Measurements from ENCODE around the gene CES3.

CES3 gene

DNA sequence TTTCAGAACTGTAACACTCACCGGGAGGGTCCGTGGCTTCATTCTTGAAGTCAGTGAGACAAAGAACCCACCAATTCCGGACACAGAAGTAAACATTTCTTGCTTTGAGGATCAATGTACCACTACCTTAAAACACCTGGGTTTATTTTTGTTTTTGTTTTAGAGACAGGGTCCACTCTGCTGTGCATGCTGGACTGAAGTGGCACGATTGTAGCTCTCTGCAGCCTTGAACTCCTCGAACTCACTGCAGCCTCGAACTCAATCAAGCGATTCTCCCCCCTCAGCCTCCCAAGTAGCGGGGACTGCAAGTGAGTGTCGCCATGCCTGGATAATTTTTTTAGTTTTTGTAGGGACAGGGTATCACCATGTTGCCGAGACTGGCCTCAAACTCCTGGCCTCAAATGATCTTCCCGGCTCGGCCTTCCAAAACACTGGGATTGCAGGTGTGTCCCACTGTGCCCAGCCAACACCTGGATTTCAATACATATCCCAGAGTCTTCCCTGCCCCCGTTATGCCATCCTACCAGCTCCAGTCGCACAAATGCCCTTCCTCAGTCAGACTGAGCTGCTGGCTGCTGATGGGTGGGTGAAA, 14.3 kb downstream of the CES3 start:
- no peak for DNase-seq (ENCODE audit: low read depth, low spot score)
- in situ Hi-C loops (cut with HindIII; ENCODE audit: low sequenced_read_pairs), result no loop called here
- TF ChIP-seq, protein P1, sequence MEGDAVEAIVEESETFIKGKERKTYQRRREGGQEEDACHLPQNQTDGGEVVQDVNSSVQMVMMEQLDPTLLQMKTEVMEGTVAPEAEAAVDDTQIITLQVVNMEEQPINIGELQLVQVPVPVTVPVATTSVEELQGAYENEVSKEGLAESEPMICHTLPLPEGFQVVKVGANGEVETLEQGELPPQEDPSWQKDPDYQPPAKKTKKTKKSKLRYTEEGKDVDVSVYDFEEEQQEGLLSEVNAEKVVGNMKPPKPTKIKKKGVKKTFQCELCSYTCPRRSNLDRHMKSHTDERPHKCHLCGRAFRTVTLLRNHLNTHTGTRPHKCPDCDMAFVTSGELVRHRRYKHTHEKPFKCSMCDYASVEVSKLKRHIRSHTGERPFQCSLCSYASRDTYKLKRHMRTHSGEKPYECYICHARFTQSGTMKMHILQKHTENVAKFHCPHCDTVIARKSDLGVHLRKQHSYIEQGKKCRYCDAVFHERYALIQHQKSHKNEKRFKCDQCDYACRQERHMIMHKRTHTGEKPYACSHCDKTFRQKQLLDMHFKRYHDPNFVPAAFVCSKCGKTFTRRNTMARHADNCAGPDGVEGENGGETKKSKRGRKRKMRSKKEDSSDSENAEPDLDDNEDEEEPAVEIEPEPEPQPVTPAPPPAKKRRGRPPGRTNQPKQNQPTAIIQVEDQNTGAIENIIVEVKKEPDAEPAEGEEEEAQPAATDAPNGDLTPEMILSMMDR (IDR thresholded peaks at IDR 0.05; ENCODE audit: low read depth, low read length), result no peak
- H3K4me3 ChIP-seq (ENCODE audit: low read depth, low read length), result no peak overlapping the region

DNA sequence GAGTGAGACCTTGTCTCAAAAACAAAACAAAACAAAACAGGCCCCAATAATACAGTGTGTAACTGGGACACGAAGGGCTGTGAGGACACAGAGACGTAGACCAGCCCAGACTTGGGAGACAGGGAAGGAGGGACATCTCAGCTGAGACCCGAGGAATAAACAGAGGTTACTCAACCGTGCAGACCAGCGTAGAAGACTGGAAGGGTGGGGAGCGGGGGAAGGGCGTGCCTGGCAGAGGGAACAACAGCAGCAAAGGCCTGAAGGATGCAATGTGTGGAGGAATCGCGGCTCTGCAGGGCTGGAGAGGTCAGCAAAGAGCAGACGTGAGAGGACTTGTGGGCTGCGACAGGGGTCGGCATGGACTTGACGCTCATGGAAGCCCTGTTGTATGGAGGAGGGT, 15.7 kb downstream of the CES3 start:
- H3K4me3 ChIP-seq (ENCODE audit: low read depth, low read length), result no peak overlapping the region
- no peak for DNase-seq (ENCODE audit: low read depth, low spot score)
- TF ChIP-seq, protein P1 (IDR thresholded peaks at IDR 0.05; ENCODE audit: low read depth, low read length), result no peak
- in situ Hi-C loops (cut with HindIII; ENCODE audit: low sequenced_read_pairs), result no loop called here

DNA sequence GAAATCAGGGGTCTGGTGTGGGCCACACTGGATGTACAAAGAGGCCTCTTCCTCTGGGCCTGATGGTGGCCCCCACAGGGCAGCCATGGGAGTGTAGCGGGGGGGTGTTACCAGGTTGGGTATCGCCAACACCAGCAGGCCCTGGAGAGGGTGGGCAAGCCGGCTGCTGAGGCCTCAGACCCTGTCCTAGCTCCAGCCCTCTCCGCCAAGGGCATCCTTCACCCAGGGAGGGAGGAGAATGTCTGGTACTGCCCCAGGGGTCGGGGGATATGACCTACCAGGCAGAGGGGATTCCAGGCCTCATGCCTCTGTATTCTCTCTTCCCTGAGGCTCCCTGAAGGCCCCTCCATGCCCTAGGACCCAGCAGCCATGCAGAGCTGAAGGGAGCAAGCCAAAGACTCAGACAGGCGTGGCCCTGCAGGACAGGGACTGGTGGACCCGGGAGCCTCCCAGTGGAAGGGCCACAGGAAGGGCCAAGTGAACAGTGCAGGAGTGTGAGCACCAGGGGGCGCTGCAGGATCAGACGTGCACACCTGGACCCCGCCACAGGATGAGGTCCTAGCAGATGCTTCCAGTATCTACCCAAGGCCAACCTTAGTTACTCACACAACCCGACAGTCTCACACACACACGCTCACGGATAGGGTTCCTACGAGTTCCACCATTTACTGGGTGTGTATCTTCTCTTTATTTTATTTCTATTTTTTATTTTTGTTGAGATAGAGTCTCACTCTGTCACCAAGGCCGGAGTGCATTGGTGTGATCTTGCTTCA, 16.5 kb downstream of the CES3 start:
- DNase-seq (ENCODE audit: low read depth, low spot score), result peak; percentile 69
- in situ Hi-C loops (cut with HindIII; ENCODE audit: low sequenced_read_pairs), result no loop called here
- H3K4me3 ChIP-seq (ENCODE audit: low read depth, low read length), result no peak overlapping the region
- TF ChIP-seq, protein P1 (IDR thresholded peaks at IDR 0.05; ENCODE audit: low read depth, low read length), result peak; percentile 92

DNA sequence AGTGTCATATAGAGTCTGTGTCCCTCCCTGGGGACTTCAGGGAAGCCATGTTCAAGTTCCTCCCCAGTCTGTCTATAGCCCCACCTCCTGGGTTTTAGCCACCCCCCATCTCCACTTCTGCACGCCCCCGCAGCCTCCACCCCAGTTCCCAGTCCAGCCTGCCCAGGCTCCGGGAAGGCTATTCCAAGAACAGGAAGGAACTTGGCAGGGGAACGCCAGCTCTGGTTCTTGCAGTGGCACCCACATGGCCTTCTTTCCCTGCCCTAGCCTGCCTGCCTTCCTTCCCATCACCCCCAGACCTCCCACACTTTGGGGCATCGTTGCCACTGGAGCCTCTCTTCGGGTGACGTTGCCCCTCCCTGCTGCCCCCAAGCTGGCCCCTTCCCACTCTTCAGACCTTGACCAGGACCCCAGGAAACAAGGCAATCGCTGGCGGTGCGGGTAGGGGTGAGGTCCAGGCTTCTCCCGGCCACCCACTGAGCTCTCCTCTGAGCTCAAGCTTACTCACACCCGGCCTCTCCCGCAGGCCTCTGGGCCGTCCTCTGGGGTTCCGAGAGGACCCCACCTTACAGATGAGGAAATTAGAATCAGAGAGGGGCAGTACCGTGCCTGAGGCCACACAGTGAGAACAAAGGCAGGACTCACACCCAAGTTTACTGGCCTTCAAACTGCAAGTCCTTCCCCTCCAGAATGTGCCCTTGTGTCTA, 18.1 kb downstream of the CES3 start:
- in situ Hi-C loops (cut with HindIII; ENCODE audit: low sequenced_read_pairs), result no loop called here
- TF ChIP-seq, protein P1 (IDR thresholded peaks at IDR 0.05; ENCODE audit: low read depth, low read length), result no peak
- H3K4me3 ChIP-seq (ENCODE audit: low read depth, low read length), result no peak overlapping the region
- DNase-seq (ENCODE audit: low read depth, low spot score), result no peak

DNA sequence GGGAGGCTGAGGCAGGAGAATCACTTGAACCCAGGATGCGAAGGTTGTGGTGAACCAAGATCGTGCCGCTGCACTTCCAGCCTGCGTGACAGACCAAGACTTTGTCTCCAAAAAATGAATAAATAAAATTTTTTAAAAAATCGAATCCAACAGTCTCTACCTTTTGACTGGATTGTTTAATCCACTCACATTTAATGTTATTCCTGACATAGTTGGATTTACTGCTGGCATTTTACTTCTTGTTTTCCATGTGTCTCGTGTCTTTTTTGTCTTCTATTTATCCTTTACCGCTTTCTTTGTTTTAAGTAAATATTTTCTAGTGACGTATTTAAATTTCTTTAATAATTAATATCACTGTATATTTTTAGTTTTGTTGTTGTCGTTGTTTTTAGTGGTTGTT, 22.0 kb downstream of the CES3 start:
- no peak for DNase-seq (ENCODE audit: low read depth, low spot score)
- in situ Hi-C loops (cut with HindIII; ENCODE audit: low sequenced_read_pairs), result no loop called here
- no peak overlapping the region for H3K4me3 ChIP-seq (ENCODE audit: low read depth, low read length)
- TF ChIP-seq, protein P1 (IDR thresholded peaks at IDR 0.05; ENCODE audit: low read depth, low read length), result no peak

DNA sequence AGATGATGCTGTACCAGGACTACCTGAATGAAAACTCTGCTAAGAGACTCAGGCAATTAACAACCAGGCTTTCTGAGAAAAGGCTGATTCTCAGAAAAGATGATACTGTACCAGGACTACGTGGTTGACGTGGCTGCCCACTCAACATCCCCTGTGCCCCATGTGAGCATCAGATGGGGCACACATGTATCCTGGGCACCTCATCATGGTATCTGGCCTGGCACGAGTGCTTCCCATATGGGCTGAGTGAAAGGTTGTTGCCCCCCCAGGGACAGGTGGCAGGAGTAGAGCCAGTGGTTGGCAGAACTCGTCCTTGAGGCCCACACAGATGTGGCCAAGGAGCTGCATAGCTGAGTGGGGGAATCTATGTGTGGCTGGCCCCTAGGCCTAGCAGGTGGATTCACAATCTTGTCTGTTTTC, 23.8 kb downstream of the CES3 start:
- TF ChIP-seq, protein P1 (IDR thresholded peaks at IDR 0.05; ENCODE audit: low read depth, low read length), result no peak
- H3K4me3 ChIP-seq (ENCODE audit: low read depth, low read length), result no peak overlapping the region
- in situ Hi-C loops (cut with HindIII; ENCODE audit: low sequenced_read_pairs), result no loop called here
- no peak for DNase-seq (ENCODE audit: low read depth, low spot score)

All from astrocyte of the spinal cord (primary cell).